ENCODE results near the gene CYP2U1. TPM values are rescaled to one million over a fixed set of nuclear protein-coding genes. Genes with fewer than 3 reads are reported as not detected.
A peak's percentile ranks its signal among the peaks of the same experiment; 100 is the strongest.

The CYP2U1 gene
- total and polyA plus RNA-seq, 9 of the 15 experiments (the other 6 are each of a cell fraction or from before 2014, with no cell fraction given), result 0.03 to 0.15 (median 0.07) TPM

- no peak for TF ChIP-seq ZBTB12 (CRISPR knock-in tag; IDR thresholded peaks at IDR 0.05)
- peak; percentile 62; the same call in 1 of the 2 replicates for TF ChIP-seq ZBTB9 (CRISPR knock-in tag; IDR thresholded peaks at IDR 0.05)
- TF ChIP-seq ZNF23 (CRISPR knock-in tag; IDR thresholded peaks at IDR 0.05), result no peak
- TF ChIP-seq MTA3 (IDR thresholded peaks at IDR 0.05; ENCODE audit: borderline replicate concordance), result no peak
- no peak for TF ChIP-seq MCM2 (IDR thresholded peaks at IDR 0.05; ENCODE audit: low read depth)
- no peak for TF ChIP-seq TBP (optimal IDR thresholded peaks at IDR 0.05; ENCODE audit: low read depth, low read length)
- no peak for TF ChIP-seq ZBTB17 (CRISPR knock-in tag; IDR thresholded peaks at IDR 0.05)
- TF ChIP-seq CBX8 (IDR thresholded peaks at IDR 0.05; ENCODE audit: borderline replicate concordance, extremely low read depth, low read depth, low read length, poor library complexity, severe bottlenecking), result no peak
- TF ChIP-seq ZNF445 (CRISPR knock-in tag; IDR thresholded peaks at IDR 0.05; ENCODE audit: low read depth), result no peak
- peak; percentile 84 for TF ChIP-seq TAL1 (IDR thresholded peaks at IDR 0.05)
- no peak for TF ChIP-seq ZFP91 (CRISPR knock-in tag; IDR thresholded peaks at IDR 0.05)
- no peak for TF ChIP-seq KAT2B (IDR thresholded peaks at IDR 0.05; ENCODE audit: low read depth, low read length)
- TF ChIP-seq HMBOX1 (IDR thresholded peaks at IDR 0.05), result peak; percentile 60; the same call in 1 of the 2 replicates
- TF ChIP-seq ZNF57 (CRISPR knock-in tag; IDR thresholded peaks at IDR 0.05), result no peak
- no peak for TF ChIP-seq ZNF398 (CRISPR knock-in tag; IDR thresholded peaks at IDR 0.05)
- TF ChIP-seq MTA2 (IDR thresholded peaks at IDR 0.05; ENCODE audit: low read depth), result peak; percentile 52
- TF ChIP-seq ILF3 (IDR thresholded peaks at IDR 0.05; ENCODE audit: borderline replicate concordance), result no peak
- no peak for TF ChIP-seq HNRNPLL (IDR thresholded peaks at IDR 0.05; ENCODE audit: low read depth, low read length, poor library complexity, severe bottlenecking)
- no peak for TF ChIP-seq ZNF124 (CRISPR knock-in tag; IDR thresholded peaks at IDR 0.05)
- no peak for TF ChIP-seq POLR2AphosphoS2 (IDR thresholded peaks at IDR 0.05; ENCODE audit: low read length)
- TF ChIP-seq PHF8 (IDR thresholded peaks at IDR 0.05; ENCODE audit: borderline replicate concordance, low read length), result no peak
- TF ChIP-seq TGIF2 (CRISPR knock-in tag; IDR thresholded peaks at IDR 0.05), result no peak
- TF ChIP-seq HMG20B (CRISPR knock-in tag; IDR thresholded peaks at IDR 0.05), result no peak
These were observed 63.5 kb downstream of the CYP2U1 start (continued) for GRCh38 chr4:107994894-107995293.
